ENCODE data around the gene THEM4.
A peak's percentile ranks its signal among the peaks of the same experiment; 100 is the strongest.

THEM4 gene

DNA sequence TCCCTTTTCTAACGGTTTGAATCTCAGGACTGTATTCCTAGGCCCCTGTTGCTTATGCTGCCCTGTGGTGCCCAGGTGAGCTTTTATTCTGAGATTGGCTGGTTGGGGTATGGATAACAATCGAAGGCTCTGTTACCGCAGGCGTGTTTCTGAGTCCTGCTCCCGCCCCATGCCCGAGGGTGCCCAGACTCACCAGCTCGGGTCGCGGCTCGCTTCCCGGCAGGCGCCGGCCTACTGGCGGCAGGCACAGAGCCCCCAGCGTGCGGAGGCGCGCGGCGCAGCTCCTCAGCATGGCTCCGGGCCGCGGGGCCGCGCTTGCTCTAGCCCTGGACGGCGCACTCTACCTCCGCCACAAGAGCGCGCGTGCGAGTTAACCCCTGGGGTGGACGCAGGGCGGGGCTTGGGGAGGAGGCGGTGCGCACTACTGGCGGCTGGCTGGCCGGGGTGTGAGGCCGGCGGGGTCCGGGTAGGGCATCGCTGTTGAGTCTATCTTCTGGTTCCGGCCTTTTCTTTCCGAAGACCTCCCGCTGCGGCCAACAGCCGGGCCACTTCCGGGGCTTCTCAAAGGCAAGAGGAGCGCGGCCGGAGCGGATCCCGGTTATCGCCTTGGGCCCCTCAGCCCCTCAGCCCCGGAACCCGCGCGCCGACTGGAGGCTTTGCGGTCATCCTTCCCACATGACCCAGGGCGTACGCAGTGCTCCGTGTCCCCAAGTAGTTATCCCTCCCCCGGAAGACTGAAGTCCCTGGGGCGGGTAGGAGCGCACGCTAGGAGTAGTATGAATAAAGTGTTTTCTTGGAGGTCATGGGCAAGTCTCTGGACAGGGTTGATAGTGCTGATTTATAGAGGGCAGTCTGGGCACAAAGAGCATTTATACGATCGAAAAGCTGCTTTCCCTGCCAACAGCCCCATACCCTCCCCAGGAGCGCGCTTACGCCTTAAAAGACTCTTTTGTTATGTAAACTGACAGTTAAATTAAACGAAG is at the start of gene THEM4:
Gene THEM4 (minus strand): TSS at position 345 of the 983 bp plus-strand sequence. CDS start 53 bp downstream, at position 292.
- Mint-ChIP-seq H3K4me1 (ENCODE audit: low read depth) (peaks cover 24% of the 10 kb centered on the region), H3K9me3 (peaks cover 32% of the 10 kb centered on the region), H3K27ac (peak within 1 kb of the TSS; percentile 86), H3K36me3 (ENCODE audit: low read depth) (peaks cover 39% of the 10 kb centered on the region), H3K4me3 (peak within 1 kb of the TSS; percentile 84), H3K27me3 (ENCODE audit: low read depth) (no peaks in the 10 kb centered on the region)

DNA sequence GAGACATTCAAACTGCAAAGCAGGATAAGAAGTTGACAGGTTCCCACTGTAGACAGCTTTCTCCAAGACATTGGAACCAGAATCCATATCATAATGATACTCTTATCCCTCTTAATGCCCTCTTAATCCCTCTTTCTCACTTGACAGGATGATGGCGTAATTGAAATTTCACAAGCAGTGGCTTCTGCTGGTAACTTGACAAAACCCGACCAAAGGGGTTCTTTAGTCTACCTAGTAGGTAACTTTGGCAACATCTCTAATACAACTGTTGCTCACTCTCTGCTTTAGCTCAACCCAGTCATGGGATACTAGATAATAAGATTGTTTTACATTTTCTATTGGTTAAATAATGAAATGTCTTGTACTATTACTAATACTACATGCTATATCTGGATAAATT is 49.6 kb upstream of the THEM4 start:
- Mint-ChIP-seq H3K27ac (no peak overlapping the region), H3K4me3 (no peak overlapping the region), H3K27me3 (ENCODE audit: low read depth) (peaks cover 13% of the 10 kb centered on the region), H3K9me3 (no peaks in the 10 kb centered on the region), H3K4me1 (ENCODE audit: low read depth) (no peaks in the 10 kb centered on the region), H3K36me3 (ENCODE audit: low read depth) (no peaks in the 10 kb centered on the region)

DNA sequence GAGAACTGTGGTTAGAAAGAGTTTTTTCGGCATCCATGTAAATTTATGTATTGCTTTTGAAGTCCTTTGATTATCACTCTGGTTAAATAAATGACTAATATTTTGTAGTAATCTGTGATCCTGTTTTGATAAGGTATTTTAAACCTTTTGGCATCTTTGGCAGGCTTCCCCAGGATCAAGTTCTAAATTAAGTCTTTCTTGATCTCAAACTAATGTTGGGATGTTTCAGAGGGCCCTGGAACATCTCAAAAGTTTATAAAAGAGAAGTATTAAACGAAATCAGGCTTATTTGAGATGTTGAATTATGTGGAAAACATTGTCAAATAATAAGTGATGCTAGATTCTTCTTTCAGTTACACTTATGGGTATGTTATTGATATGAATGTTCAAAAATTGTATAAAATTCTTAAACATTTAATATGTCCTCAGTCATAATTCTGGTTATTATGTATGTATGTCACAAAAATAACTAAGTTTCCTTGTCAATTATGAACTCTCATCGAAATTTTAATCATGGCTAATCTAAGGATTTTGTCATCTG is 47.7 kb upstream of the THEM4 start:
- no peak overlapping the region for H3K27ac Mint-ChIP-seq
- H3K4me1 Mint-ChIP-seq (ENCODE audit: low read depth): no peaks in the 10 kb centered on the region
- peaks cover 15% of the 10 kb centered on the region for H3K27me3 Mint-ChIP-seq (ENCODE audit: low read depth)
- H3K36me3 Mint-ChIP-seq (ENCODE audit: low read depth): no peaks in the 10 kb centered on the region
- H3K4me3 Mint-ChIP-seq: no peak overlapping the region
- no peaks in the 10 kb centered on the region for H3K9me3 Mint-ChIP-seq

DNA sequence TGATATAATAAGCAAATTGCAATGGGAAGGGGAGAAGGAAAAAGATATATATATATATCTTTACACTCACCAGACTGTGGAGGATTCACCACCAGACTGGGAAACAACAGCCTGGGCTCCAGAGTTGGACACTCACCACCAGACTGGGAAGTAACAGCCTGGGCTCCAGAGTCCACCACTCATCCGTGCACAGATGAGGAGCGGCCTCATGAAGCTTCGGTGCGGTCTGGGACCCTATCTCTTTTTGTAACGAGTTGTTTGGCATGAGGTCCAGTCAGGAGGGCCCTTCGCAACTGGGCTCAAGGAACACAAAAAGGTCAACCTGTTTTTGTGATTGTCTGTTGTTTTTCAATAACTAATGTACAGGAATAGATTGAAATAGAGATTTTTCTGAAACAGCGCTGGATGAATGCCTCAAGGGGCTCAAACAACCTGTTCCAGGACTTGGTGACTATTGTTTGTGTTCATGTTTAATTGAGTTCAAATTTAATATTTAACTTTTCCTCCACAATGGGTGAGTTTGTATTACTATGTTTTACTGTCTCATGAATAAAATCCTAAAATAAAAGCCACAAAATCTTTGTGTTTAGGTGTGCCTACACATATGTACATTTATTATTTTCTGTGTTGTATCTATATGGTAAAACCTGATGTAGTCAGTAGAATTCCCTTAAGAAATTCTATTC is 44.2 kb upstream of the THEM4 start:
- H3K27me3 Mint-ChIP-seq (ENCODE audit: low read depth): peaks cover 17% of the 10 kb centered on the region
- no peaks in the 10 kb centered on the region for H3K36me3 Mint-ChIP-seq (ENCODE audit: low read depth)
- no peak overlapping the region for H3K4me3 Mint-ChIP-seq
- H3K9me3 Mint-ChIP-seq: no peaks in the 10 kb centered on the region
- no peak overlapping the region for H3K27ac Mint-ChIP-seq
- H3K4me1 Mint-ChIP-seq (ENCODE audit: low read depth): no peaks in the 10 kb centered on the region

DNA sequence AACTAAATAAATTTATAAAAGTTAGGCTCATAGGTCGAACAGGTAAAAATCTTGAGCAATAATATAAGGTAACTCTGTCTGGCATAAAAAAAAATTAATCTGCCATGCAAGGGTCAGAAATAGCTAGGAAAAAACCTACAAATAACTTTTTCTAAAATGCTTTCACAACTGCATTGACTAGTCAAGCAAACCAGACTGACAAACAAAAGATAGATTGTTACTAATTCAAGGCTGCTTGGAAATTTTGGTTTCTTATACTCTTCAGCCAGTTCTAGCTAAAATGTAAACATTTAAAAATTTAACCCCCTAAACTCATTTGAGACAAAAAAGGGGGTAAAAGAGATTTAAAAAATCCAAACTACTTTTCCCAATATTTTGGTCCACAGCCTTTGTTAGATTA is 43.5 kb upstream of the THEM4 start:
- H3K9me3 Mint-ChIP-seq: no peaks in the 10 kb centered on the region

DNA sequence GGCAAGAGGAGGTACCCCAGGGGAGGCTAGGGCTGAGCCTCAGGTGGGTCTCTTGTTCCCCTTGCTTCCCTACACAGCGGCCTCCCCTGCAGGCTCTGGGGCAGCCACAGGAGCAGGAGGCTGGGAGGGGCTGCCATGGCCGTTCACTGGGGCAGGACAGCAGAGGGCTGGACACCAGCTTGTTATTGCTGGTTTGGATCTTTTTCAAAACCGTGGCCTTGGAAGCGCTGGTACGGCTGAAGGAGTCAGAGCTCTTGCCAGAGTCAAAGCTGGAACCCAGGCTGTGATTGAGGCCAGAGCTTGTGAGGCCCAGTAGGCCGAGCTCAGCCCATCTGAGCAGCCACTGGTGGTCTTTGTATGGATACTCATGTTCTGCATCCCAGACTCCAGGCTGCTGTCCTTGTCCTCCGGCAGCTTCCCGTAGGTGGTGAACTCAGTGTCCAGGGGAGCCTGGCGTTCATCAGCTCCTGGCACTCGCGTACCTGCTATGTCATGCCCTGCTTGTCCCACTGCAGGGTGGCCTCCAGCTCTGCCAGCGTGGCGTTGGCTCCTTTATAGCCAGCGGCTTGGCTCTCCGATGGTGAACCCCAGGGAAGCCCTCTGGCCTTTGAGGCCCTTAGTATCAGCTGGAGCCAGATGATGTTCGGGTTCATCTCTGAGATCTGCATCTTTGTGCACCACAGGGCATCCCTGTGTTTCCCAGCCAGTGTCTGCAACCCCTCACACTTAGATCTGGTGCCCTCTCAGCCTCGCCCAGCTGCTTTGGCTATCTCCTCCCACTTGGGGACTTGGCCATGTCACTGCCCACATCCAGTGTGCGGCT is 40.3 kb upstream of the THEM4 start:
- Mint-ChIP-seq H3K4me3 (no peak overlapping the region), H3K27me3 (ENCODE audit: low read depth) (peaks cover 9% of the 10 kb centered on the region), H3K36me3 (ENCODE audit: low read depth) (peaks cover 3% of the 10 kb centered on the region), H3K4me1 (ENCODE audit: low read depth) (peaks cover 24% of the 10 kb centered on the region), H3K27ac (no peak overlapping the region), H3K9me3 (no peaks in the 10 kb centered on the region)

More for the DNA sequence above, 43.5 kb upstream of the THEM4 start:
- Mint-ChIP-seq H3K27ac (no peak overlapping the region), H3K4me3 (no peak overlapping the region), H3K36me3 (ENCODE audit: low read depth) (no peaks in the 10 kb centered on the region), H3K4me1 (ENCODE audit: low read depth) (no peaks in the 10 kb centered on the region), H3K27me3 (ENCODE audit: low read depth) (peaks cover 17% of the 10 kb centered on the region)

DNA sequence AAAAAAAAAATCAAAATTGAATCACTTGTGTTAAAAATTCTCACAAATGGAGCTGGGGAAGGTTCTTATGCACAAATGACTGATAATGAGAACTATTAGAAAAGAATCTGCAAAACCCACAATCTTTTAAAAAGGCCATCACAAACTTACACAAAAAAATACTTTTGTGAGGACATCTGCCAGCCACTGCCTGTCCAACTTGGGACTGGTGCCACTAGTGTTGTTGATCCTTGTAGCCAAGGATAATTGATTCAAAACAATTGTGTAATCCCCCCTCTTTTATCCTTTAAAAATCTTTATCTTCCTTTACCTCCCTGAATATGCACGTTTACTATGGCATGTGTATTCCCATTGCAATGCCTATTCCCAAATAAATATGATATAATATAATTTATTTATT is 39.2 kb upstream of the THEM4 start:
- Mint-ChIP-seq H3K4me1 (ENCODE audit: low read depth) (peaks cover 28% of the 10 kb centered on the region), H3K4me3 (no peak overlapping the region), H3K9me3 (no peaks in the 10 kb centered on the region), H3K27me3 (ENCODE audit: low read depth) (peaks cover 9% of the 10 kb centered on the region), H3K27ac (no peak overlapping the region), H3K36me3 (ENCODE audit: low read depth) (peaks cover 3% of the 10 kb centered on the region)

DNA sequence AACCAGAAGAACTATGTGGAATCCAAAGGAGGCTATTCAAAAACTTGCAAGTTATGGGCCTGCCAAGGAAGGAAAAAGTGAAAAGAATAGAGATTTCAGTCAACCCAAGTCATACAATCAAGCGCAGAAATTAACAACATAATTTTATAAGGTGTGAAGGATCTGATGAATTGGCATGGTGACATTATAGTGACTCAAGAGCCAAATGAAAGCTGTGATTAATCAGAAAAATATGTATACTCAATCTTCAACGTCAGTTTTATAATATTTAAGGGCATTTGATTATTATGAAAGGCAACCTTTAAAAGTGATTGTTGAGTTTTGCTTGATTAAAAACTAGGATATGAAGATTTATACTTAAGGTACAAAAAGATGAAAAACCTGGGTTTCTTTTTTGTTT is 37.8 kb upstream of the THEM4 start:
- peak overlapping the region; percentile 81 for H3K27ac Mint-ChIP-seq
- H3K9me3 Mint-ChIP-seq: no peaks in the 10 kb centered on the region
- H3K27me3 Mint-ChIP-seq (ENCODE audit: low read depth): peaks cover 3% of the 10 kb centered on the region
- H3K4me3 Mint-ChIP-seq: no peak overlapping the region
- H3K36me3 Mint-ChIP-seq (ENCODE audit: low read depth): peaks cover 3% of the 10 kb centered on the region
- peaks cover 28% of the 10 kb centered on the region for H3K4me1 Mint-ChIP-seq (ENCODE audit: low read depth)

DNA sequence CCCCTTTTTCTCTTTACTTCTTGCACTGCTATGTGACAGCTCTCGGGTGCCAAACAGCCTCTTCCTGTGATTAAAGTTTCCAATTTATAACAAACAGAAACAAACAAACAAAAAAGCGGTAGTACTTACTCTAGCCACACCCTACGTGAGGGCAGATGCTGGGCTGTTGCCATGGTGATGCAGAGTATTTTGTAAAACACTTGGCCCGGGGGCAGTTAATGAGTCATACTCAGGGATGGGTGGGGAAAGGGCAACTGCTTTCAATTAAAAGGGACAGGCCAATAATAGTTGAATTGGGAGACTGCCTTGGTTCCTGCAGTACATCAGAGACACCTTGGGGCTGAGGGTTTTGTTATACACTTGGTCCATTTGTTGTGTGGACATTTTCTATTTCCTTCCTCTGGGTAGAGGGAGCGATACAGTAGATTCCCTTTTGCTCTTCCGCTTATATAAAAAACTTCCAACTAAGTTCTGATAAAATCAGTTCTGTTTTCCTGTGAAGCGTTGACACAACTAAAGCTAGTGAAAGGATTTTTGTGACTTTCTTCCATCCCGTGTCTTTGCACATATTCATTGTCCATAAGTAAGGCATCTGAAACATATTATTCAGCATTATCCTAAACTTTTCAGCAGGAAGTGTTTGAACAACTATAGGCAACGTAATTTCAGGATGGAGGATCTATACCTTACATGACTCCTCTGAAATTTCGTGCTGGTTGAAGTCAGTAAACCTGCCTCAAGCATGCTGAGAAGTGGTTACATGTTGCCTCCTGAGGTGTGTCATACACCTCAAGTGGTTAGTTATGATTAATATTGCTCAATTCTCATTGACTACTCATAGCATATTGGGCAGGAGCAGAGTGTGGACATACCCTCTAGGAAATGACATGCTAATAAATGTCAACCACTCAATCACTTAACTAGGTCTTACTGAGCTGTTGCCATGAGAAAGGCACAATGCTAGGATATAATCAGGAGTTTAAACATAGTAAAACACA is 36.7 kb upstream of the THEM4 start:
- peak overlapping the region; percentile 81 for H3K27ac Mint-ChIP-seq
- no peaks in the 10 kb centered on the region for H3K27me3 Mint-ChIP-seq (ENCODE audit: low read depth)
- no peaks in the 10 kb centered on the region for H3K9me3 Mint-ChIP-seq
- H3K4me1 Mint-ChIP-seq (ENCODE audit: low read depth): peaks cover 30% of the 10 kb centered on the region
- H3K4me3 Mint-ChIP-seq: peak overlapping the region; percentile 41
- peaks cover 3% of the 10 kb centered on the region for H3K36me3 Mint-ChIP-seq (ENCODE audit: low read depth)

DNA sequence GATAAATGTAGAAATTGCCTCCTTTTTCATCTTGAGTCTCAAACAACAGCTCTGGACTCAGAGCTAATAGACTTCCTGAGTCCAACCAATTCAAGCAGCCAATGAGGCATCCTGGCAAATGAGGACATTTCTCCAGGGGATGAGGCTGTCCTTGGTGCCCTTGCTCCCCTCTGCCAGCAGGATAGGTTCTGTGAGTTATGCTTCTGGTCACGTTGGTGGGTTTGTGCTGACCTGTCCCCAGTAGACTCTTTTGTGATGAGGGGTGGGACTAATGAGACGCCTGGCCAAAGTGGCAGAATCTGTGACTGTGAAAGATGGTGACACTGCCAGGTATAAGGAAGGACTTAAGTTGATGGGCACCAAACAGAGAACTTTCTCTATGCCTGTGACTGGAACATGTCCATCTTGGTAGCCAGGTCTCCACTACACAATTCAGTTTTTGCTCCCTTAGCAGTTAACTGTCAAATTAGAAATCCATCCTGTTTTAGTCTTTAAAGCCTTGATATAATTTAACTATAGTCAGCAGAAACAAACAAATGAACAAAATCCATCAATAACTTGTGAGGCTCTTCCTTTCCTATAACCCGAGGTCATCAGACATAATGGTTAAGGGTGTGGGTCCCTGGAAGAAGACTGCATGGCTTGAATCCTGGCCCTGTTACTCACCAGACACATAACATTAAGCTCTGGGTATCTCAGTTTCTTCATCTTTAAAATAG is 35.7 kb upstream of the THEM4 start:
- Mint-ChIP-seq H3K4me1 (ENCODE audit: low read depth) (peaks cover 30% of the 10 kb centered on the region), H3K36me3 (ENCODE audit: low read depth) (peaks cover 3% of the 10 kb centered on the region), H3K27me3 (ENCODE audit: low read depth) (no peaks in the 10 kb centered on the region), H3K27ac (peak overlapping the region; percentile 81), H3K4me3 (peak overlapping the region; percentile 41), H3K9me3 (no peaks in the 10 kb centered on the region)

DNA sequence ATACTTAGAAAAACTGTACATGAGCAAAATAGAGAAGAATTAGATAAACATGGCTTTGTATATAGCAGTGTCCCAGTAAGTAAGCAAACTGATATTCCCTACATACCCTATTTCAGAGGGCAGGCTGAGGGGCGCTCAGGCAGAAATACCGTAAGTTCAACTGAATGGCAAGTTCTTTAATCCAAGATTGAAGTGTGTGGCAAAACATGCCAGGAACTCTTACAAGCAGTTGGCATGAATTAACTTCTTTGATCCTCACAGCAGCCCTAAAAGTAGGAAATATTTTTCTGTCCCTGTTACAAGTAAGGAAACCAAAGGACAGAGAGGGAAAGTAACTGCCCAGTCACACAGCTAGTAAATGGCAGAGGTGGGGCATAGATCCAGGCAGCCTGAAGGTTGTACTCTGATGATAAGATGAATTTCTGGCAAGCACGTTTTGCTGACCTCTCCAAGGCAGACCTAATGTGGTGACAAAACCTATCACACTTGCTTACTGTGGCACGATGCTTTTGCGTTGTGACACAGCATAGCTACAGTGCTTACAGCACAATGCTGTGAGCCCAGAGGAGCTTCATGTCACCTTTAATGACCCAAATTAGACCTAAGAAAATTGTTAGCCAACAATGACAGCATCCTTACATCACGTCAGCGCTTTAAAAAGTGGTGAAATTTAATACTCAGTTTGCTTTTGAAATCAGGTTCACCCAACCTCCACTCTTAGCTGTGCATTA is 35.0 kb upstream of the THEM4 start:
- H3K27ac Mint-ChIP-seq: no peak overlapping the region
- H3K9me3 Mint-ChIP-seq: no peaks in the 10 kb centered on the region
- no peak overlapping the region for H3K4me3 Mint-ChIP-seq
- peaks cover 3% of the 10 kb centered on the region for H3K36me3 Mint-ChIP-seq (ENCODE audit: low read depth)
- H3K27me3 Mint-ChIP-seq (ENCODE audit: low read depth): no peaks in the 10 kb centered on the region
- peaks cover 30% of the 10 kb centered on the region for H3K4me1 Mint-ChIP-seq (ENCODE audit: low read depth)

DNA sequence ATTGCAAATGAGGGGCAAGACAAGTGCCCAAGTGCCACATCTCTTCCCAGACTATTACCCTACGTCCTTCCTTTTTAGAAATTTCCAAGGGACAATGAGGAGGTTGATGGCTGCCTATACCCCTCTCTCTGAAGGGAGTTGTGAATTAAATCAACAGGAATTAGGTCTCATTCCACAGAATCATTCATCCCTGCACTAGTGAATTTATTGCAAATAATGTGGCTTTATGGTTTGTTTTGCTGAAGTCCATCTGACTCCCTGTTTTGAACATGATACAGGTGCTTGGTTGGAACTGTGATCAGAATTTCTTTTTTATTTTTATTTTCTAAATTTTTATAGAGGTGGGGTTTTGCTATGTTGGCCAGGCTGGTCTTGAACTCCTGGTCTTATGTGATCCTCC is 34.3 kb upstream of the THEM4 start:
- no peak overlapping the region for H3K27ac Mint-ChIP-seq
- H3K4me3 Mint-ChIP-seq: no peak overlapping the region

More for the DNA sequence above, 34.3 kb upstream of the THEM4 start:
- H3K36me3 Mint-ChIP-seq (ENCODE audit: low read depth): peaks cover 3% of the 10 kb centered on the region
- no peaks in the 10 kb centered on the region for H3K9me3 Mint-ChIP-seq
- H3K4me1 Mint-ChIP-seq (ENCODE audit: low read depth): peaks cover 30% of the 10 kb centered on the region
- no peaks in the 10 kb centered on the region for H3K27me3 Mint-ChIP-seq (ENCODE audit: low read depth)

Data from T-helper 1 cell treated with Interleukin-12 subunit alpha and Interleukin-12 subunit beta and Interleukin-4 antibody, amounts not matched to agents 30 μg/mL and 1 μg/mL, for 36 hours (primary cell).